Measurements from ENCODE around the gene NACA2.

Gene NACA2

GRCh38 chr17:61586031-61586566, 4.9 kb downstream of the NACA2 start:
- TF ChIP-seq CTCF (IDR thresholded peaks at IDR 0.05) = no peak
- H3K79me2 ChIP-seq = no peaks in the 10 kb centered on the region
- H3K9ac ChIP-seq = no peak overlapping the region

GRCh38 chr17:61584866-61585265, 6.2 kb downstream of the NACA2 start:
- H2AFZ ChIP-seq = no peak overlapping the region
- H3K79me2 ChIP-seq = no peaks in the 10 kb centered on the region
- no peak for TF ChIP-seq CTCF (IDR thresholded peaks at IDR 0.05)
- H3K27me3 ChIP-seq (ENCODE audit: control insufficient read depth, insufficient read depth, low read length) = no peaks in the 10 kb centered on the region
- no peak overlapping the region for H3K27ac ChIP-seq
- H3K9me3 ChIP-seq (ENCODE audit: control insufficient read depth, low read length) = no peaks in the 10 kb centered on the region
- no peaks in the 10 kb centered on the region for H3K36me3 ChIP-seq (ENCODE audit: control insufficient read depth, insufficient read depth, low read length)
- H3K4me2 ChIP-seq (ENCODE audit: low read length) = no peak overlapping the region
- no peak overlapping the region for H3K9ac ChIP-seq
- no peaks in the 10 kb centered on the region for H3K4me1 ChIP-seq
- H3K4me3 ChIP-seq (ENCODE audit: low read depth, low read length) = no peak overlapping the region

More at GRCh38 chr17:61586031-61586566, 4.9 kb downstream of the NACA2 start:
- Histone ChIP-seq H3K27me3 (ENCODE audit: control insufficient read depth, insufficient read depth, low read length) (no peaks in the 10 kb centered on the region), H3K4me3 (ENCODE audit: low read depth, low read length) (no peak overlapping the region), H3K27ac (no peak overlapping the region), H2AFZ (no peak overlapping the region), H3K36me3 (ENCODE audit: control insufficient read depth, insufficient read depth, low read length) (no peaks in the 10 kb centered on the region), H3K9me3 (ENCODE audit: control insufficient read depth, low read length) (no peaks in the 10 kb centered on the region), H3K4me2 (ENCODE audit: low read length) (no peak overlapping the region), H3K4me1 (no peaks in the 10 kb centered on the region)

GRCh38 chr17:61584266-61584665, 6.8 kb downstream of the NACA2 start:
- no peak overlapping the region for H3K4me2 ChIP-seq (ENCODE audit: low read length)
- no peaks in the 10 kb centered on the region for H3K27me3 ChIP-seq (ENCODE audit: control insufficient read depth, insufficient read depth, low read length)
- H3K36me3 ChIP-seq (ENCODE audit: control insufficient read depth, insufficient read depth, low read length) = no peaks in the 10 kb centered on the region
- H3K79me2 ChIP-seq = no peaks in the 10 kb centered on the region
- no peak for TF ChIP-seq CTCF (IDR thresholded peaks at IDR 0.05)
- no peaks in the 10 kb centered on the region for H3K9me3 ChIP-seq (ENCODE audit: control insufficient read depth, low read length)
- no peaks in the 10 kb centered on the region for H3K4me1 ChIP-seq
- H3K4me3 ChIP-seq (ENCODE audit: low read depth, low read length) = no peak overlapping the region
- no peak overlapping the region for H3K27ac ChIP-seq
- H3K9ac ChIP-seq = no peak overlapping the region
- no peak overlapping the region for H2AFZ ChIP-seq

GRCh38 chr17:61583660-61584264, 7.3 kb downstream of the NACA2 start:
- no peak for TF ChIP-seq CTCF (IDR thresholded peaks at IDR 0.05)
- Histone ChIP-seq H3K27ac (no peak overlapping the region), H3K36me3 (ENCODE audit: control insufficient read depth, insufficient read depth, low read length) (no peaks in the 10 kb centered on the region), H3K27me3 (ENCODE audit: control insufficient read depth, insufficient read depth, low read length) (no peaks in the 10 kb centered on the region), H3K9me3 (ENCODE audit: control insufficient read depth, low read length) (no peaks in the 10 kb centered on the region), H3K4me2 (ENCODE audit: low read length) (no peak overlapping the region), H3K79me2 (no peaks in the 10 kb centered on the region), H3K4me3 (ENCODE audit: low read depth, low read length) (no peak overlapping the region), H3K9ac (no peak overlapping the region), H2AFZ (no peak overlapping the region), H3K4me1 (no peaks in the 10 kb centered on the region)

GRCh38 chr17:61583242-61583641, 7.8 kb downstream of the NACA2 start:
- Histone ChIP-seq H2AFZ (no peak overlapping the region), H3K4me3 (ENCODE audit: low read depth, low read length) (no peak overlapping the region), H3K9me3 (ENCODE audit: control insufficient read depth, low read length) (no peaks in the 10 kb centered on the region), H3K9ac (no peak overlapping the region), H3K27ac (no peak overlapping the region), H3K36me3 (ENCODE audit: control insufficient read depth, insufficient read depth, low read length) (no peaks in the 10 kb centered on the region), H3K27me3 (ENCODE audit: control insufficient read depth, insufficient read depth, low read length) (no peaks in the 10 kb centered on the region), H3K79me2 (no peaks in the 10 kb centered on the region), H3K4me2 (ENCODE audit: low read length) (no peak overlapping the region), H3K4me1 (no peaks in the 10 kb centered on the region)
- no peak for TF ChIP-seq CTCF (IDR thresholded peaks at IDR 0.05)

Data from parathyroid adenoma (tissue), 2 donors.